ENCODE results near the gene NEK9. TPM values are rescaled to one million over a fixed set of nuclear protein-coding genes. Genes with fewer than 3 reads are reported as not detected.

NEK9 gene
- total and polyA plus RNA-seq, 2 donors (not counting 3 experiments of a cell fraction or from before 2014, with no cell fraction given): 22.1 to 65.1 TPM

- Histone ChIP-seq H3K4me2 (ENCODE audit: insufficient read depth, low read length) (no peak overlapping the region), H3K4me3 (replicated peaks in 1 of 3; ENCODE audit: insufficient read depth in 1 of 3, low read depth in 1 of 3, low read length in 3 of 3) (no peak overlapping the region), H3K9me3 (replicated peaks; ENCODE audit: control insufficient read depth, insufficient read depth, low read length) (no peaks in the 10 kb centered on the region), H2AFZ (ENCODE audit: low read depth, low read length) (no peak overlapping the region), H3K36me3 (ENCODE audit: control insufficient read depth in 2 of 2, extremely low read depth in 1 of 2, insufficient read depth in 2 of 2, low read length in 2 of 2) (peaks cover 11 to 12% of the 10 kb centered on the region in 2 experiments), H3K27me3 (ENCODE audit: control insufficient read depth in 2 of 2, insufficient read depth in 2 of 2, low read length in 2 of 2) (no peaks in the 10 kb centered on the region), H4K20me1 (replicated peaks; ENCODE audit: control insufficient read depth, extremely low read depth, insufficient read depth, low read length) (no peaks in the 10 kb centered on the region), H3K9ac (replicated peaks; ENCODE audit: extremely low read depth, insufficient read depth, low read length) (no peak overlapping the region), H3K9me1 (replicated peaks; ENCODE audit: control insufficient read depth, extremely low read depth, insufficient read depth, low read length) (no peaks in the 10 kb centered on the region), H3K4me1 (ENCODE audit: control insufficient read depth, extremely low read depth, insufficient read depth, low read length) (peaks cover 4% of the 10 kb centered on the region), H3K27ac (ENCODE audit: insufficient read depth, low read depth, low read length) (no peak overlapping the region), H3K79me2 (ENCODE audit: control insufficient read depth, insufficient read depth, low read length) (no peaks in the 10 kb centered on the region)
- TF ChIP-seq MAX (IDR thresholded peaks at IDR 0.05; ENCODE audit: insufficient read depth, insufficient read length): no peak
- no peak for TF ChIP-seq FOS (IDR thresholded peaks at IDR 0.05; ENCODE audit: borderline replicate concordance, insufficient read depth, low read length)
- no peak for TF ChIP-seq POLR2A (IDR thresholded peaks at IDR 0.05; ENCODE audit: low read depth, low read length)
- no peak for TF ChIP-seq GATA2 (IDR thresholded peaks at IDR 0.05; ENCODE audit: insufficient read depth, insufficient read length, low read depth, low read length)
- no peak for TF ChIP-seq MYC (IDR thresholded peaks at IDR 0.05; ENCODE audit: low read depth, low read length)
- TF ChIP-seq CTCF (IDR thresholded peaks at IDR 0.05; ENCODE audit: extremely low read depth in 1 of 2, insufficient read depth in 1 of 2, low read depth in 1 of 2, low read length in 2 of 2): no peak
- no peak for TF ChIP-seq POLR2AphosphoS5 (IDR thresholded peaks at IDR 0.05; ENCODE audit: insufficient read depth, low read depth, low read length)
- no peak for TF ChIP-seq EZH2 (IDR thresholded peaks at IDR 0.05; ENCODE audit: borderline replicate concordance, low read depth, low read length, severe bottlenecking)
- TF ChIP-seq JUN (IDR thresholded peaks at IDR 0.05; ENCODE audit: borderline replicate concordance, insufficient read depth, insufficient read length, low read depth): no peak
- ChIA-PET POLR2A (interaction anchor here (0.7 kb wide), 1 partner anchor 175 kb away, joined by 3 read pairs; no protein-coding TSS in a partner anchor), CTCF (interaction anchor here (0.7 kb wide), 1 partner anchor 232 kb away, joined by 3 read pairs; no protein-coding TSS in a partner anchor)
- FAIRE-seq (no peak), DNase-seq (ENCODE audit: low read depth, low spot score) (no peak)
- intact Hi-C loops (cut with micrococcal nuclease) (no loop called here), dilution Hi-C loops (cut with MboI; ENCODE audit: extremely low pct_ligation_motif_present, low sequenced_read_pairs) (no loop called here)
- BruUV-seq (replicated peaks): no TSS peak
Observed at GRCh38 chr14:75092698-75093097, 34.1 kb downstream of the NEK9 start.
